Upper lobe of left lung (tissue), 6 donors: ENCODE results near the gene TOR1AIP2. TPM values are rescaled to one million over a fixed set of nuclear protein-coding genes. Genes with fewer than 3 reads are reported as not detected.

Experiments used
- ATAC-seq, 2 donors: fragments of 200-7000 bp; cut with Tn5 transposase; one replicate each; pipeline ENCODE4 v1.9.1; 2022; ENCODE audit warnings: mild to moderate bottlenecking in 2 of 2, moderate library complexity in 2 of 2; ENCODE audit not compliant: low FRiP score in 2 of 2
- DNase-seq, 2 donors: peaks; one replicate each; pipeline ENCODE4 v3.0.0-alpha.2; 2019 to 2020
- H3K27ac ChIP-seq, 4 donors: fragments of 200-600 bp; sonication (generic); one replicate each; pipeline ENCODE4 v1.5.1; 2016 to 2019
- H3K27me3 ChIP-seq, 4 donors: fragments of 200-600 bp; sonication (generic); one replicate each; pipeline ENCODE4 v1.5.1; 2017 to 2019
- H3K36me3 ChIP-seq, 4 donors: fragments of 200-600 bp; sonication (generic); one replicate each; pipeline ENCODE4 v1.5.1; 2016 to 2019
- H3K4me1 ChIP-seq, 4 donors: fragments of 200-600 bp; sonication (generic); one replicate each; pipeline ENCODE4 v1.5.1; 2018 to 2019
- H3K4me3 ChIP-seq, 4 donors: fragments of 200-600 bp; sonication (generic); one replicate each; pipeline ENCODE4 v1.5.1; 2017 to 2019; ENCODE audit warnings: mild to moderate bottlenecking in 2 of 4, moderate library complexity in 1 of 4
- H3K9me3 ChIP-seq, 4 donors: fragments of 200-600 bp; sonication (generic); one replicate each; pipeline ENCODE4 v1.5.1; 2018 to 2019
- EP300 ChIP-seq, 4 donors: sonication (generic); formaldehyde crosslinking; IDR thresholded peaks; one replicate each; pipeline ENCODE4 v1.5.1; 2017; ENCODE audit warnings: antibody characterized with exemption in 4 of 4, control low read depth in 2 of 4
- POLR2A ChIP-seq, 4 donors: fragments of 450-650 bp; IDR thresholded peaks; one replicate each; pipeline ENCODE4 v1.5.1; 2016 to 2017; ENCODE audit warnings: antibody characterized with exemption in 4 of 4, mild to moderate bottlenecking in 2 of 4
- POLR2AphosphoS5 ChIP-seq, 2 donors: sonication (generic); formaldehyde crosslinking; IDR thresholded peaks; one replicate each; pipeline ENCODE4 v1.5.1; 2017; ENCODE audit warnings: antibody characterized with exemption in 2 of 2
- WGBS, 2 donors: methylation state at CpG; one replicate each; pipeline ENCODE4 v1.1.5; 2017 to 2018; 5-methylcytosine and 5-hydroxymethylcytosine counted together
- total RNA-seq, 6 donors: library from RNA; depleted of rRNA in 4 of 6; stranded (reverse); fragments of >200 nt in 4 of 6; gene quantifications; one replicate each; pipeline versions ENCODE4 v1.1.0 to v1.2.1, GENCODE V29; 2016 to 2021
- TF ChIP-seq, protein P1 (sequence below), 6 experiments: fragments of 450-650 bp in 4 of 6; fragments of 200-600 bp in 2 of 6; sonication (generic) in 2 of 6; IDR thresholded peaks; one replicate each; pipeline ENCODE4 v1.5.1; 2016 to 2019; ENCODE audit warnings: antibody characterized with exemption in 6 of 6
- donor health status: DM: no; HTN: no; CAD: no; lungs with moderate emphysema.
- donor health status: DM: no; HTN: yes; CAD: no; lungs with severe emphysema.

The TOR1AIP2 gene
- total RNA-seq, 6 donors from 2014 or later, result 59.7 to 145 (median 81.2) TPM

DNA sequence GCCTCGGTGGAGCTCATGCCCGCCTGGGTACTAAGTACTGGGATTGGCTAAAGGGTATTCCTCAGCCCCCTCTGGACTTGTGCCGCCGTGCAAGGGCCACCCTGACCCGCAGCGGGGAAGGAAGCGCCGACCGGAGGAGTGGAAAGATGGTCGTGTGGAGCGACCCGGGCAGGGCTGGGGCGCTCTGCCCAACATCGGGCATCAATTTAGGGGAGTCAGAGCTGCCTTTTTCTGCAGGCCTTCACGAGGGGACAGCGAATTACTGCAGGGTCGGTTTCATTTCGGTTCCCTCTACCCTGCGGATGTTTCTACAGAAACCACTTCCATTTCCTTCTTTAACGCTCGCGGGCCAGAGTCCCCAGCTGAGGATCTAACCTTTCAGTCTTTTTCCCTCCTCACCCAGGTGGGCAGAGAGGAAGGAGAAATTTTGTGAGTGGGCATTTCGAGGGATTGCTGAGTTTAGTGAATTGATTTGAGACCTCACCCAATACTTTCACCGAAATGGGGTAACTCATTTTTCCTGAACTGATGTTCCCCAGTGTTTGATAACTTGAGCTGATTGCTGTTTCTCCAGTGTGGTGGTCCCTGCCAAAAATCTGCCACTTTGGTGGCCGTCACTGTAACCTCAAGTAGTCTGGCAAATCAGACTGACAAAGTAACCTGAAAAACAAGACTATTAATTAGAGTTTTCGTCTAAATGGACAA is 5.6 kb upstream of the TOR1AIP2 start:
- WGBS, 2 donors, result 0 to 1% methylated on average over 21 to 25 of the region's 26 CpGs
- ATAC-seq (no peak), DNase-seq (peak; percentile 34 to 95)
- Histone ChIP-seq H3K4me3 (peak overlapping the region; percentile 78 to 89 (median 84)), H3K27me3 (no peaks in the 10 kb centered on the region), H3K9me3 (no peaks in the 10 kb centered on the region), H3K4me1 (peaks cover 42 to 59% (median 46%) of the 10 kb centered on the region in 4 donors), H3K36me3 (peaks cover 0 to 15% (median 7%) of the 10 kb centered on the region in 4 donors), H3K27ac (peak overlapping the region; percentile 98 to 100 (median 100))
- TF ChIP-seq EP300 (IDR thresholded peaks at IDR 0.05), result no peak
- no peak for TF ChIP-seq POLR2A (IDR thresholded peaks at IDR 0.05)
- TF ChIP-seq POLR2AphosphoS5 (IDR thresholded peaks at IDR 0.05), result no peak
- TF ChIP-seq, protein P1, sequence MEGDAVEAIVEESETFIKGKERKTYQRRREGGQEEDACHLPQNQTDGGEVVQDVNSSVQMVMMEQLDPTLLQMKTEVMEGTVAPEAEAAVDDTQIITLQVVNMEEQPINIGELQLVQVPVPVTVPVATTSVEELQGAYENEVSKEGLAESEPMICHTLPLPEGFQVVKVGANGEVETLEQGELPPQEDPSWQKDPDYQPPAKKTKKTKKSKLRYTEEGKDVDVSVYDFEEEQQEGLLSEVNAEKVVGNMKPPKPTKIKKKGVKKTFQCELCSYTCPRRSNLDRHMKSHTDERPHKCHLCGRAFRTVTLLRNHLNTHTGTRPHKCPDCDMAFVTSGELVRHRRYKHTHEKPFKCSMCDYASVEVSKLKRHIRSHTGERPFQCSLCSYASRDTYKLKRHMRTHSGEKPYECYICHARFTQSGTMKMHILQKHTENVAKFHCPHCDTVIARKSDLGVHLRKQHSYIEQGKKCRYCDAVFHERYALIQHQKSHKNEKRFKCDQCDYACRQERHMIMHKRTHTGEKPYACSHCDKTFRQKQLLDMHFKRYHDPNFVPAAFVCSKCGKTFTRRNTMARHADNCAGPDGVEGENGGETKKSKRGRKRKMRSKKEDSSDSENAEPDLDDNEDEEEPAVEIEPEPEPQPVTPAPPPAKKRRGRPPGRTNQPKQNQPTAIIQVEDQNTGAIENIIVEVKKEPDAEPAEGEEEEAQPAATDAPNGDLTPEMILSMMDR (IDR thresholded peaks at IDR 0.05), result no peak

GRCh38 chr1:179882253-179883039 is 4.8 kb upstream of the TOR1AIP2 start, which contains the start of gene TOR1AIP1:
Gene TOR1AIP1, plus strand, starts transcription at chr1:179882285. Its CDS starts 218 bp downstream, at chr1:179882503.
- TF ChIP-seq, protein P1 (IDR thresholded peaks at IDR 0.05), result peak; percentile 47 to 92 (median 90)
- peak; percentile 69 to 99 (median 93) for TF ChIP-seq POLR2A (IDR thresholded peaks at IDR 0.05)
- peak; percentile 87 to 90 for TF ChIP-seq POLR2AphosphoS5 (IDR thresholded peaks at IDR 0.05)
- TF ChIP-seq EP300 (IDR thresholded peaks at IDR 0.05), result peak in 1 of 4 donors; percentile 40
- Histone ChIP-seq H3K27me3 (no peaks in the 10 kb centered on the region), H3K9me3 (no peaks in the 10 kb centered on the region), H3K4me1 (peaks cover 38 to 56% (median 46%) of the 10 kb centered on the region in 4 donors), H3K36me3 (peaks cover 0 to 15% (median 7%) of the 10 kb centered on the region in 4 donors), H3K4me3 (peak within 1 kb of the TSS; percentile 78 to 89 (median 84)), H3K27ac (peak within 1 kb of the TSS; percentile 98 to 100 (median 100))
- ATAC-seq (peak; percentile 97 to 98), DNase-seq (peak; percentile 97 to 98)
- 0 to 1% methylated on average over 11 to 64 of the region's 72 CpGs for WGBS, 2 donors

DNA sequence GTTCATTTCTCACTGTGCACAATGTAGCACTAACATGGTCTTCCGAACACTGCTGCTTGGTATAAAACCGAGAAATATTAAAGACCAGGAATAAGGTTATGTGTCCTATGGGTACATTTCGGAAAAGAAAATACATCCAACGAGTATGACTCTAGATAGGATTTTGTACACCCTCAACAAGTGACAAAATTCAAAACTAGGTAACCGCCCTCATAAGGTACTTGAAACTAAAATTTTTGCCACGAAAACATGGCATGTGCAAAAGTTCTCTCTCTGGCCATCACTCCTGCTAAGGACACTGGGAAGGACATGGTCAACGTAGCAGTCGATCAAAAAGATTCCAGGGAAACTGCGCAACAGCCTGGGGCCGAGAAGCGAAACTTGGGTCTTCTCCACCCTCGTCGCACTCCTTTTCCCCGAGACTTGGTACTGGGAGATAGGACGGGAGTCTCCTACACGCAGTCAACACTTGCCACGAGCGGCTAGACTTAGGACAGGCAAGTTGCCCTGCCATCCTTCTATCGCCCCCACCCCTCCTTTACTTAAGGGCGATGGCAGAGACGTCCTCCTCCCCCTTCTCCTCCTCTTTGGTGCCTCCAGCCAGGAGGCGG is 4.1 kb upstream of the TOR1AIP2 start:
- H3K27me3 ChIP-seq, result no peaks in the 10 kb centered on the region
- DNase-seq (peak in 1 of 2 donors; percentile 89), ATAC-seq (peak in 1 of 2 donors; percentile 54)
- 2% methylated on average over 18 to 19 of the region's 22 CpGs for WGBS, 2 donors
- TF ChIP-seq POLR2AphosphoS5 (IDR thresholded peaks at IDR 0.05), result no peak
- TF ChIP-seq POLR2A (IDR thresholded peaks at IDR 0.05), result peak in 1 of 4 donors; percentile 64
- no peaks in the 10 kb centered on the region for H3K9me3 ChIP-seq
- H3K27ac ChIP-seq, result peak overlapping the region; percentile 98 to 100 (median 100)
- H3K4me1 ChIP-seq, result peaks cover 41 to 53% (median 44%) of the 10 kb centered on the region in 4 donors
- peaks cover 0 to 15% (median 6%) of the 10 kb centered on the region in 4 donors for H3K36me3 ChIP-seq
- H3K4me3 ChIP-seq, result peak overlapping the region; percentile 47 to 89 (median 78)

- DNase-seq, result no peak
- H3K9me3 ChIP-seq, result no peaks in the 10 kb centered on the region
- H3K4me1 ChIP-seq, result peaks cover 45 to 54% (median 49%) of the 10 kb centered on the region in 4 donors
- TF ChIP-seq POLR2AphosphoS5 (IDR thresholded peaks at IDR 0.05) (no peak), POLR2A (IDR thresholded peaks at IDR 0.05) (no peak), EP300 (IDR thresholded peaks at IDR 0.05) (no peak)
- TF ChIP-seq, protein P1 (IDR thresholded peaks at IDR 0.05), result no peak
- H3K36me3 ChIP-seq, result peaks cover 0 to 10% (median 0%) of the 10 kb centered on the region in 4 donors
- no peak for ATAC-seq
- no peak overlapping the region for H3K4me3 ChIP-seq
- no peaks in the 10 kb centered on the region for H3K27me3 ChIP-seq
- 86 to 95% methylated on average over 2 of the region's 2 CpGs for WGBS, 2 donors
- no peak overlapping the region for H3K27ac ChIP-seq
Measured at GRCh38 chr1:179879797-179880196, 2.2 kb upstream of the TOR1AIP2 start.
